K562 (cell line): Measurements from ENCODE around the gene TMEM95. TPM values are rescaled to one million over a fixed set of nuclear protein-coding genes. Genes with fewer than 3 reads are reported as not detected.
A peak's percentile ranks its signal among the peaks of the same experiment; 100 is the strongest.

Source experiments
- DACH1 ChIP-seq: fragments of 450-650 bp; IDR thresholded peaks from 2 replicates; pipeline ENCODE4 v1.6.1; 2018; ENCODE audit not compliant: partially characterized antibody
- FOXM1 ChIP-seq, 2 experiments: fragments of 450-650 bp in 1 of 2; sonication (generic) in 1 of 2; formaldehyde crosslinking in 1 of 2; IDR thresholded peaks; 2 replicates each; pipeline versions ENCODE4 v1.6.1 to v1.9.0; 2017 to 2022; ENCODE audit warnings: low read depth in 2 of 2, mild to moderate bottlenecking in 2 of 2, missing genetic modification reagents in 1 of 2, moderate library complexity in 1 of 2
- HEY1 ChIP-seq: fragments of 250-450 bp; sonication (Bioruptor Pico); IDR thresholded peaks from 2 replicates; pipeline ENCODE4 v1.5.0; 2020; ENCODE audit warnings: mild to moderate bottlenecking, moderate library complexity, borderline replicate concordance
- HNRNPL ChIP-seq: fragments of 200-400 bp; formaldehyde crosslinking; IDR thresholded peaks from 2 replicates; pipeline ENCODE4 v1.6.1; 2017; ENCODE audit warnings: low read depth, mild to moderate bottlenecking, low read length
- MEIS2 ChIP-seq: fragments of 450-650 bp; IDR thresholded peaks from 2 replicates; pipeline ENCODE4 v1.6.1; 2014; ENCODE audit warnings: mild to moderate bottlenecking; ENCODE audit not compliant: partially characterized antibody
- NCOA6 ChIP-seq: fragments of 450-650 bp; IDR thresholded peaks from 2 replicates; pipeline ENCODE4 v1.6.1; 2017; ENCODE audit warnings: mild to moderate bottlenecking
- NR0B1 ChIP-seq: fragments of 450-650 bp; IDR thresholded peaks from one replicate; pipeline ENCODE4 v1.6.1; 2018; ENCODE audit warnings: mild to moderate bottlenecking, moderate library complexity; ENCODE audit not compliant: partially characterized antibody
- PHF20 ChIP-seq: fragments of 450-650 bp; IDR thresholded peaks from 2 replicates; pipeline ENCODE4 v1.6.1; 2018; ENCODE audit not compliant: partially characterized antibody
- POLR2AphosphoS5 ChIP-seq: IDR thresholded peaks from 2 replicates; pipeline ENCODE4 v1.6.1; 2011; ENCODE audit warnings: mild to moderate bottlenecking, low read depth, low read length, moderate library complexity; ENCODE audit not compliant: control insufficient read depth, insufficient read depth
- RBBP5 ChIP-seq: fragments of 200-600 bp; sonication (generic); IDR thresholded peaks from 2 replicates; pipeline ENCODE4 v1.6.1; 2012; ENCODE audit warnings: borderline replicate concordance, mild to moderate bottlenecking, low read length, control low read depth, inconsistent platforms; ENCODE audit not compliant: insufficient read depth, poor library complexity, severe bottlenecking
- THRB ChIP-seq: fragments of 450-650 bp; formaldehyde crosslinking; conservative IDR thresholded peaks from 2 replicates; pipeline ENCODE4 v1.4.0; 2022; ENCODE audit warnings: mild to moderate bottlenecking, missing genetic modification characterization
- UBTF ChIP-seq, 2 experiments: IDR thresholded peaks; 2 replicates each; pipeline ENCODE4 v1.6.1; 2012; ENCODE audit warnings: improper control_type of control experiment in 2 of 2, low read depth in 2 of 2, low read length in 2 of 2, borderline replicate concordance in 1 of 2
- ZC3H4 ChIP-seq: sonication (generic); formaldehyde crosslinking; IDR thresholded peaks from 2 replicates; pipeline ENCODE4 v1.9.0; 2021; ENCODE audit warnings: missing genetic modification reagents, borderline replicate concordance
- ZNF140 ChIP-seq: fragments of 250-450 bp; sonication (Bioruptor Pico); IDR thresholded peaks from 2 replicates; pipeline ENCODE4 v1.8.0; 2021; ENCODE audit warnings: moderate library complexity, mild to moderate bottlenecking, inconsistent platforms
- ZNF212 ChIP-seq: fragments of 450-650 bp; formaldehyde crosslinking; IDR thresholded peaks from 2 replicates; pipeline ENCODE4 v1.4.0; 2020; ENCODE audit warnings: mild to moderate bottlenecking
- ZSCAN32 ChIP-seq: fragments of 450-650 bp; formaldehyde crosslinking; IDR thresholded peaks from 2 replicates; pipeline ENCODE4 v1.4.0; 2020; ENCODE audit warnings: mild to moderate bottlenecking, moderate library complexity
- polyA plus RNA-seq, 8 experiments: library from polyadenylated mRNA; depleted of rRNA in 4 of 8; stranded (reverse) in 5 of 8; unstranded in 3 of 8; fragments of >200 nt; fragmentation: Nextera tagmentation in 2 of 8; fragmentation: Illumina TruSeq in 1 of 8; extraction: Ambion mirVana in 2 of 8; extraction: Trizol in 1 of 8; gene quantifications; 2 replicates each; pipeline versions ENCODE4 v1.2.1 to v1.2.3, GENCODE V29; 2011 to 2014; ENCODE audit warnings: inconsistent platforms in 1 of 8, missing spikeins in 1 of 8
- total RNA-seq, 7 experiments: library from RNA; depleted of rRNA in 6 of 7; stranded (reverse); fragments of >200 nt in 6 of 7; fragmentation: Illumina TruSeq in 2 of 7; extraction: Trizol in 2 of 7; gene quantifications; 2 replicates each; pipeline versions ENCODE4 v1.2.1 to v1.2.3, GENCODE V29; 2011 to 2021; ENCODE audit warnings: low replicate concordance in 1 of 7
- TF ChIP-seq, protein P1 (sequence below): fragments of 250-450 bp; sonication (Bioruptor Pico); IDR thresholded peaks from 2 replicates; pipeline ENCODE4 v1.6.1; 2021; ENCODE audit warnings: mild to moderate bottlenecking
- TF ChIP-seq, protein P2 (sequence below), 2 experiments: fragments of 450-650 bp in 1 of 2; sonication (generic) in 1 of 2; formaldehyde crosslinking in 1 of 2; IDR thresholded peaks in 1 of 2; conservative IDR thresholded peaks in 1 of 2; 2 replicates each; pipeline versions ENCODE4 v1.6.1 to v1.8.1; 2016 to 2023; ENCODE audit warnings: mild to moderate bottlenecking in 2 of 2, moderate library complexity in 2 of 2, inconsistent platforms in 1 of 2, missing genetic modification reagents in 1 of 2

TMEM95 gene
- total and polyA plus RNA-seq, 9 of the 15 experiments (the other 6 are each of a cell fraction or from before 2014, with no cell fraction given): not detected

GRCh38 chr17:7314719-7315569, 40.0 kb upstream of the TMEM95 start, which contains the start of gene GPS2 (continued):
- TF ChIP-seq NR0B1 (no peak), HNRNPL (no peak; the same call in 1 of the 2 replicates), ZSCAN32 (CRISPR knock-in tag) (no peak), NCOA6 (peak; percentile 32; the same call in 1 of the 2 replicates), HEY1 (CRISPR knock-in tag) (no peak), PHF20 (peak; percentile 98), FOXM1 (IDR thresholded peaks at IDR 0.05; ENCODE audit: low read depth) (no peak), FOXM1 (CRISPR knock-in tag; IDR thresholded peaks at IDR 0.05; ENCODE audit: low read depth) (no peak), THRB (CRISPR knock-in tag) (no peak), POLR2AphosphoS5 (peak; percentile 38; the same call in 1 of the 2 replicates), MEIS2 (no peak), UBTF (IDR thresholded peaks at IDR 0.05; ENCODE audit: borderline replicate concordance in 1 of 2, low read depth in 2 of 2, low read length in 2 of 2) (0 out of 4 replicates have a peak, but pooled peaks of 1 of the 2 experiments have one; percentile 22), ZNF140 (no peak), DACH1 (peak; percentile 26), ZC3H4 (CRISPR knock-in tag) (no peak), RBBP5 (peak; percentile 70), ZNF212 (CRISPR knock-in tag) (no peak)
- TF ChIP-seq, protein P1, sequence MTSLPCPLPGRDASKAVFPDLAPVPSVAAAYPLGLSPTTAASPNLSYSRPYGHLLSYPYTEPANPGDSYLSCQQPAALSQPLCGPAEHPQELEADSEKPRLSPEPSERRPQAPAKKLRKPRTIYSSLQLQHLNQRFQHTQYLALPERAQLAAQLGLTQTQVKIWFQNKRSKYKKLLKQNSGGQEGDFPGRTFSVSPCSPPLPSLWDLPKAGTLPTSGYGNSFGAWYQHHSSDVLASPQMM: no peak
- TF ChIP-seq, protein P2, sequence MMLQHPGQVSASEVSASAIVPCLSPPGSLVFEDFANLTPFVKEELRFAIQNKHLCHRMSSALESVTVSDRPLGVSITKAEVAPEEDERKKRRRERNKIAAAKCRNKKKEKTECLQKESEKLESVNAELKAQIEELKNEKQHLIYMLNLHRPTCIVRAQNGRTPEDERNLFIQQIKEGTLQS (IDR thresholded peaks at IDR 0.05): no peak
- TF ChIP-seq, protein P2 (CRISPR knock-in tag; conservative IDR thresholded peaks at IDR 0.05): no peak
